SK-N-DZ (cell line): ENCODE measurements around the gene ENTHD1.
"Not testable (repeated sequence)": the region's sequence is repeated elsewhere in the genome, so short reads cannot be mapped to it uniquely, and the experiment has no call there.

Experiments used
- DNase-seq: peaks from one replicate; pipeline ENCODE4 v3.0.0-alpha.2; 2015; ENCODE audit warnings: low spot score

ENTHD1 gene

GRCh38 chr22:39734866-39735265 lies 158.7 kb downstream of the ENTHD1 start:
- no peak for DNase-seq

DNA sequence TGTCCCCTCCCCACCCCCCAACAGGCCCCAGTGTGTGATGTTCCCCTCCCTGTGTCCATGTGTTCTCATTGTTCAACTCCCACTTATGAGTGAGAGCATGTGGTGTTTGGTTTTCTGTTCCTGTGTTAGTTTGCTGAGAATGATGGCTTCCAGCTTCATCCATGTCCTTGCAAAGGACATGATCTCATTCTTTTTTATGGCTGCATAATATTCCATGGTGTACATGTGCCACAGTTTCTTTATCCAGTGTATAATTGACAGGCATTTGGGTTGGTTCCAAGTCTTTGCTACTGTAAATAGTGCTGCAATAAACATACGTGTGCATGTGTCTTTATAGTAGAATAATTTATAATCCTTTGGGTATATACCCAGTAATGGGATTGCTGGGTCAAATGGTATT lies 159.5 kb downstream of the ENTHD1 start:
- DNase-seq, result not testable (repeated sequence)

GRCh38 chr22:39733191-39733590 lies 160.4 kb downstream of the ENTHD1 start:
- DNase-seq, result no peak

GRCh38 chr22:39732625-39733024 lies 160.9 kb downstream of the ENTHD1 start:
- DNase-seq, result no peak

- no peak for DNase-seq
Observed at GRCh38 chr22:39731881-39732555, 161.5 kb downstream of the ENTHD1 start.

GRCh38 chr22:39731481-39731880 lies 162.1 kb downstream of the ENTHD1 start:
- no peak for DNase-seq

DNA sequence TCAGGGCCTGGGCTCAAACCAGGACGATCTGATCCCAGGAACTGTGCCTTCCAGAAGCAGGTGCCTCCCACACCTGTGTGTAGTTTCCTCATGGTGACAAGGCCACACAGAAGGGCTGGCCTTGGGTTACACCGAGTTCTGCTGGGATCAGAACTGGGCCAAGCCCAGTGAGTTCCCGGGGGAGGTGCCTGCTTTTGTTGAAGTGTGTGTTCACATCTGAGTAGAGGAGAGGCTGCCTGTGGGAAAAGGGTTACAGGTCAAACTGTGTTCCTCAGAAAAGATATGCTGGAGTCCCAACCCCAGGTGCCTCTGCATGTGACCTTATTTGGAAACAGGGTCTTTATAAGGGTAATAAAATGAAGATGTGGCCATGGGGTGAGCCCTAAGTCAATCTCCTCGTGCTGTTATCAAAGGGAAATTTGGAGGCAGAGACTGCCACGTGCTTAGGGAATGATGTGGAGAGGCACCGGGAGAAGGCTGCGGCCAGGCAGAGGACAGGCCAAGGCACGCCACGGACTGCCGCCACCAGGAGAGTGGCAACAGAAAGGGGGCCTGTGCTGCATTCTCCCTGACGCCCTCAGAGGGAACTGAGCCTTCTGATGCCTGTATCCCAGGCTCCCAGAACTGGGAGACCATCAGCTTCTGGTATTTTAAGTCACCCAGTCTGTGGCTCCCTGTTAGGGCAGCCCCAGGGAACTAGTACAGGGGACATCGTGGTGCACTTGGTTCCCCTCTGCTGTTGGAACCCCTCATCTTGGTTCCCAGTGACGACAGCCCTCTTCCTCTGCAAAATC lies 164.2 kb downstream of the ENTHD1 start:
- DNase-seq, result no peak

- DNase-seq, result no peak
Observed at GRCh38 chr22:39728236-39728860, 165.2 kb downstream of the ENTHD1 start.

- no peak for DNase-seq
Observed at GRCh38 chr22:39727541-39727940, 166.0 kb downstream of the ENTHD1 start.

DNA sequence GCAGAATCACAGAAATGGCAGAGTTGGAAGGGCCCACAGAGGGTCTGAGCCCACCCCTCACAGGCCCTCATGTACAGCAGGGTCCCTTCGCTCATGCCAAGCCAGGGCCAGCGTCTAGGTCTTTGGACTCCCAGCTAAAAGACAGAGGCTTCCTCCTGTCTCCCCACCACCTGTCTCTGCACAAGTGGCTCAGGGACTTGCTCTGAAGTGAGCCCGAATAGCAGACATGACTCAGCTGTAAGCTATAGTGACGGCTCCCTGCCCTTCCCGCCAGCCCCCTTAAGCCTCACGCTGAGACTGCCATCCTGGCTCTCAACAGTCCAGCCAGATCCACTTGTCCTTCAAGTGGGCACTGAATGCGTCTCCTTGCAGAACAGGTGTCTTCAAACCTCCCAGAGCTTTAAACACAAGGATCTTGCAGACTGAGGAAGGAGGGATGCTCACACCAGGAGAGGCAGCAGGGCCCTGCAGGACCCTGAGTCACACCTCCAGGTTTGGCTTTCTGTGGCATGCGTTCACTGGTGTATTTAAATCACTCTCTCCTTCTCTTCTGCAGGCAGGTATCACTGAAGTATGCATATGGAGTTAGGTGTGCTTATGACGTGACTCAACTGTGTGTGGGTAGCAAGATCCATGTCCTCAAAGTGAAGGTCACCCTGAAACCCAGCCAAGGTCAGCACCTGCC lies 168.1 kb downstream of the ENTHD1 start:
- no peak for DNase-seq

- no peak for DNase-seq
Observed at GRCh38 chr22:39724857-39725256, 168.7 kb downstream of the ENTHD1 start.

- DNase-seq, result no peak
Observed at GRCh38 chr22:39724390-39724789, 169.2 kb downstream of the ENTHD1 start.

- DNase-seq, result no peak
Observed at GRCh38 chr22:39723899-39724351, 169.6 kb downstream of the ENTHD1 start.

GRCh38 chr22:39723463-39723862 lies 170.1 kb downstream of the ENTHD1 start:
- DNase-seq, result no peak

GRCh38 chr22:39722501-39722900 lies 171.1 kb downstream of the ENTHD1 start:
- no peak for DNase-seq

GRCh38 chr22:39722032-39722325 lies 171.6 kb downstream of the ENTHD1 start:
- no peak for DNase-seq

DNA sequence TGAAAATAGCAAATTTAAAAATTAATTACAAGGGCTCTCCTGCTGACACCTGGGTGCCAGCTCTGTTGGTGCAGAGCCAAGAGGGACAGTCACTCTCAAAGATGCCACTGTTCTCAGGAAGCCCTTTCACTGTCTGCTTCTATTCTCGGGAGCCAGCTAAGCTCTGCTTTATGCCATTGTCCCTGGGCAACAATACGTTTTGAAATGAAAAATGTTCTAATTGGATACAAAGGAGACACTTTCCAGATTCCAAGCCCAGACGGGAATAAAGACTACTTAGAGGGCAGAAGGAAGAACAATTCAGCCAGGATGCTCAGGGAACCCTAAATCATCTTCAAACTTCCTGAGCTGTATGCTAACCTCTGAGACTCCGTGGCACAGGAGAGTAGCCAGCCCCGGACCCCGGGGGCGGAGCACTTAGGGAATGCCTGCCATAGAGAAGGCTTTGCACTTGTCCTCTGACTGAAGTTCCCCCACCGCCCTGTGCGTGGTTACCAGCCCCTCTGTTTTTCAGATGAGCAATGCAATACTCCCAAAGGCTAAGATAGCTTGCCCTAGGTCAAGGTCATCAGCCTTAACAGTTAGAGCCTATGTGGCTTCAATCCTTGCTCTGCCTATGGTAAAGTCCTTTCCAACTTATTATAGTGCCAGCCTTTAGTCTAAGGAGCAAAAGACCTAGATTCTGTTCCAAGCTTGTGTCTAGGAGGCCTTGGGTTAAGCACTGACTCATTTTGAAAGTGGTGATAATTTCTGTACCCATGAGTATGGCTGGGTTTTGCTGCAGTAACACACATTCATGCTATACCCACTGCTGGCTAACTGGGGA lies 172.1 kb downstream of the ENTHD1 start:
- no peak for DNase-seq

DNA sequence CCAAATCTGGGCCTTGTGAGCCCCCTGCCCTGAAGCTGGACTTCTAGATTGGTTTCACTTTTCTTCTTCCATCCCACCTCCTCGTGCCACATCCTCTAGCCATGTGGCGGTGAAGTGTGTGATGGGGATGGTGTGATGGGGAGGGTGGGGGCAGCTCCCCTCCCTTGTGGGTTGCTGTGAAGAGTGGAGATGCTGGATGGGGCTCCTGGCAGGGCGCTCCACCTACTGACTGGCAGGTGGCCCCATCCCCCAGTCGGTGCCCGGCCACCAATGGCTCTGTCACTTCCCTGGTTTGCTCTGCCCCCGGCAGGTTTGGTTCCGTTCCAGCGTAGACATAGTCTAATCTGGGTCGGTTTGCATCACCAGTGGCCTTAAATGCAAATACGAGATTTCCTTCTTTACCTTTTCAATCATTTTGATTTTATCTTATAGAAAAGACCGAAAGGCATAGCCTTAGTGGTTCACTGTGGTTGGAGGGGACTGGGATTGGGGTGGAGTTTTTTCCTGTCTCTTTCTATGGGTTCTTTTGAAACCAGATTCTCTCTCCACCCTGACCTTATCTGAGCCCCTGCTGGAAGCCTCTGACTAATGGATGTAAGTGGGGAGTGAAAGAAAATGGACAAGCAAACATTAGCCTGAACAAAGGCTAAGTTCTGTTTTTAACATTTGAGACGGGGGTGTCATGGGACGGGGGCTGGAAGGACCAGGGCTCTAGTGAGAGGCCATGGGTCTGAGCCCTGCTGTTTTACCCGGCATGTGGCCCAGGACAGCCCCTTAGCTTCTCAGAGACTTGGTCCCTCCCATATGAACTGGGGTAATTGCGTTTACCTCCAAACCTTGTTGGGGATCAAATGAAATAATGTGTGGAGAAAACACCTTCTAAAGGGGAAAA lies 173.8 kb downstream of the ENTHD1 start:
- DNase-seq, result no peak

- no peak for DNase-seq
Observed at GRCh38 chr22:39718921-39719475, 174.6 kb downstream of the ENTHD1 start.

- DNase-seq, result no peak
Observed at GRCh38 chr22:39718206-39718605, 175.4 kb downstream of the ENTHD1 start.
